Measurements from ENCODE around the gene LAMB4. TPM values are rescaled to one million over a fixed set of nuclear protein-coding genes. Genes with fewer than 3 reads are reported as not detected.

The LAMB4 gene
- total and polyA plus RNA-seq, 2 of the 8 experiments (the other 6 are each of a cell fraction or from before 2014, with no cell fraction given): not detected

DNA sequence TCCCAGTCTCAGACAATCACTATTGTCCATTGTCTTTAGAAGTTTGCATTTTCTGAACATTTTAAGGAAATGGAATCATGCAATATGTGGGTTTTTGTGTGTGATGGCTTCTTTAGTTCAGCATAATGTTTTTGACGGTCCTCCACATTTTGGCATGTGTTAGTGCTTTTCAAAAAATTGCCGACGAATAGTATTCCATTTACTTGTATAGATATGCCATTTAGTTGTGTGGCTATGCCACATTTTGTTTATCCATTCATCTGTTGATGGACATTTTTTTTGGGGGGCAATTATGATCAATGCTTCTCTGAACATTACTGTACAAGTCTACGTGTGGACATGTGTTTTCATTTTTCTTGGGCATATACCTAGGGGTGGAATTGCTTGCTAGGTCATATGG is 12.0 kb upstream of the LAMB4 start:
- H3K27me3 ChIP-seq (replicated peaks in 1 of 4; ENCODE audit: control insufficient read depth in 3 of 4, extremely low read depth in 1 of 4, insufficient read depth in 3 of 4, low read length in 3 of 4): no peaks in the 10 kb centered on the region
- H3K14ac ChIP-seq (ENCODE audit: insufficient read length): no peak overlapping the region
- H3K79me2 ChIP-seq (ENCODE audit: control insufficient read depth in 1 of 2, insufficient read depth in 2 of 2, low read length in 2 of 2): no peaks in the 10 kb centered on the region
- no peak overlapping the region for H2BK12ac ChIP-seq (ENCODE audit: low read depth, low read length)
- H2BK20ac ChIP-seq (ENCODE audit: low read length): no peak overlapping the region
- no peak overlapping the region for H2BK120ac ChIP-seq (replicated peaks; ENCODE audit: low read depth, low read length)
- no peak for FAIRE-seq
- no peak overlapping the region for H2BK5ac ChIP-seq (ENCODE audit: low read depth, low read length)
- no peak overlapping the region for H3K4ac ChIP-seq (replicated peaks; ENCODE audit: insufficient read length, low read depth, low read length)
- no peak overlapping the region for H3K4me2 ChIP-seq (ENCODE audit: insufficient read depth in 1 of 2, low read depth in 2 of 2, low read length in 2 of 2)
- no peak overlapping the region for H3K27ac ChIP-seq (ENCODE audit: low read depth, low read length)
- no peak overlapping the region for H2BK15ac ChIP-seq (ENCODE audit: low read length)
- no peaks in the 10 kb centered on the region for H3K79me1 ChIP-seq (ENCODE audit: low read depth, low read length)
- no peaks in the 10 kb centered on the region for H3K23me2 ChIP-seq (ENCODE audit: low read depth, low read length)
- H3K23ac ChIP-seq (ENCODE audit: insufficient read length): no peak overlapping the region
- no peak overlapping the region for H2AFZ ChIP-seq (ENCODE audit: low read length)
- no peak overlapping the region for H4K8ac ChIP-seq (ENCODE audit: extremely low read depth, insufficient read depth, low read length)
- ChIA-PET CTCF (ENCODE audit: partially characterized antibody) (interaction anchor here (1.6 to 4.2 kb wide), 3 partner anchors 29 to 300 kb away, joined by 3 to 16 read pairs (median 5); no protein-coding TSS in a partner anchor), POLR2A (ENCODE audit: partially characterized antibody) (no interaction called here)
- H3K56ac ChIP-seq (replicated peaks; ENCODE audit: insufficient read length, low read depth, low read length): no peak overlapping the region
- no peak overlapping the region for H4K5ac ChIP-seq (ENCODE audit: insufficient read length, low read depth, low read length)
- H3K18ac ChIP-seq (ENCODE audit: extremely low read depth, low read length): no peak overlapping the region
- peaks cover 0 to 5% (median 0%) of the 10 kb centered on the region in 4 experiments; a peak in 3 of 7 replicates for H3K4me1 ChIP-seq (replicated peaks in 1 of 4; ENCODE audit: control insufficient read depth in 3 of 4, insufficient read depth in 4 of 4, low read length in 3 of 4)
- no peaks in the 10 kb centered on the region for H3K9me3 ChIP-seq (ENCODE audit: insufficient read depth in 2 of 2, low read depth in 1 of 2, low read length in 1 of 2)
- H3K9ac ChIP-seq (replicated peaks in 1 of 4; ENCODE audit: extremely low read depth in 1 of 4, low read depth in 3 of 4, low read length in 3 of 4): no peak overlapping the region
- H3K4me3 ChIP-seq (ENCODE audit: extremely low read depth in 1 of 4, insufficient read depth in 2 of 4, low read depth in 3 of 4, low read length in 4 of 4): no peak overlapping the region
- no peak overlapping the region for H4K91ac ChIP-seq (replicated peaks; ENCODE audit: insufficient read length, low read length)
- WGBS, 2 experiments (ENCODE audit: extremely low coverage in 1 of 2, insufficient coverage in 1 of 2, insufficient read length in 1 of 2, insufficient replicate concordance in 2 of 2, low coverage in 1 of 2, low lambda C conversion rate in 2 of 2, missing lambda C conversion rate in 1 of 2): 94% methylated on average over 4 of the region's 4 CpGs; no CpG with 5 or more reads in 1 of the 2 experiments
- no peaks in the 10 kb centered on the region for H3K36me3 ChIP-seq (ENCODE audit: control insufficient read depth in 2 of 4, insufficient read depth in 4 of 4, low read length in 3 of 4)
- no peaks in the 10 kb centered on the region for H4K20me1 ChIP-seq (replicated peaks in 1 of 2; ENCODE audit: control insufficient read depth in 1 of 2, insufficient read depth in 2 of 2, low read length in 2 of 2)
- no peak for DNase-seq (ENCODE audit: low read depth in 1 of 2, low spot score in 2 of 2)
- no peak overlapping the region for H2AK5ac ChIP-seq (ENCODE audit: low read depth, low read length)

Measured in H1 (cell line).